Measurements from ENCODE around the gene UBLCP1.
"Not testable (repeated sequence)": the region's sequence is repeated elsewhere in the genome, so short reads cannot be mapped to it uniquely, and the experiment has no call there.

UBLCP1 gene

DNA sequence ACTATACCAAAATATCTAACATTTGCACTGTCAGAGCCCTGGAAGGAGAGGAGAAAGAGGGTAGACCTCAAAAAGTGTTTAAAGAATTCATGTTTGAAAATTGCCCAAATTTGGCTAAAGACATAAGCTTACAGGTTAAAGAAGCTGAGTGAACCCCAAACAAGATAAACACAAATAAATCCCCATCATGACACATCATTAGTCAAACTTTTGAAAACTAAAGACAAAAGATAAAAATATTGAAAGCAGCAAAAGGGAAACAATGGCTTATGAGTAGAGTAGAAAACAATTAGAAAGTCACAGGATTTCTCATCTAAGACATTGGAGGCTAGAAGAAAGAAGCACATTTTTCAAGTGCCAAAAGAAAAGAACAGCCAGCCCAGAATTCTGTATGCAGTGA is 6.1 kb upstream of the UBLCP1 start:
- DNase-seq, result no peak

DNA sequence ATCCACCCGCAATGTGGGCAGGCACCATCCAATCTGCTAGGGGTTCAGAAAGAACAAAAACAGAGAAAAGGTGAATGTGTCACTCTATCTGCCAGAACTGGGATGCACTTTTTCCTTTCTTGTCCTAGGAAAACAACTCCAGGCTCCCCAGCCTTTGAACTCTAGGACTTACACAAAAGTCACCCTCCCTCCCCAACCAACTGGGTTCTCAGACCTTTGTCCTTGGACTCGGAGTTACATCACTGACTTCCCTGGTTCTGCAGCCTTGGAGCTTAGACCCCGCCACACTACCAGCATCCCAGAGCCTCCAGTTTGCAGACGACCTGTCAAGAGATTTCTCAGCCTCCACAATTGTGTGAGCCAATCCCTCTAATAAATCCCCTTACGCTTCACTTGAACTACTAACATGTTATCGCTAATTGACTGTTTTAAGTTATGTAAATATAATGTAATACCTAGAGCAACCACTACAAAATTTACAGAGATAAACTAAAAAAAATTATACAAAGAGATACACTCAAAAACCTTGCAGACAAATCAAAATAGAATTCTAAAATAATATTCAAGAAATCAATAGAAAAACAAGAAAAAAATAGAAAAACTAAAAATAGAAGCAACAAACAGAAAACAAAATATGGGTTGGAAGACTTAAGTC is 5.3 kb upstream of the UBLCP1 start:
- no peak for DNase-seq

- DNase-seq, result no peak
Observed at GRCh38 chr5:159258361-159258760, 4.7 kb upstream of the UBLCP1 start.

- DNase-seq, result not testable (repeated sequence)
Observed at GRCh38 chr5:159260212-159260611, 2.9 kb upstream of the UBLCP1 start.

DNA sequence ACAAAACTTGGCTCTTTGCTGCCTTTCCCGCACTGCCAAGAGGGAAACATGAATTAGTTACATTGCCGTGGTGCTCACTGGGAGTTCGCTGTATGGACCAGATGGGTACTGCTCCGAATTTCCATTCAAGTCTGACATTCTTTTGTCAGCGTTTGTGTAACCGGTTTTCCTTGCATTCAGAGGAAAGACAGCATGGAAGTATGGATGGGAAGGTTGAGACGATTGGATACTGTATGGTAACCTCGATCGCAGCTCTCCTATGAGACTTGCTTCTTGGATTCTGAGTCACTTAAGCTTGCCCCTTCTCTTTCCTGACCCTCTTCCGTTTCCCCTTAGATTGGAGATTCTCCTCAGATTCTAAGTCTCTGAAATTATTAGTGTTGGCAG is 625 bp upstream of the UBLCP1 start:
- peak; percentile 29 for DNase-seq

- no peak for DNase-seq
Observed at GRCh38 chr5:159263569-159263905, 447 bp downstream of the UBLCP1 start.

DNA sequence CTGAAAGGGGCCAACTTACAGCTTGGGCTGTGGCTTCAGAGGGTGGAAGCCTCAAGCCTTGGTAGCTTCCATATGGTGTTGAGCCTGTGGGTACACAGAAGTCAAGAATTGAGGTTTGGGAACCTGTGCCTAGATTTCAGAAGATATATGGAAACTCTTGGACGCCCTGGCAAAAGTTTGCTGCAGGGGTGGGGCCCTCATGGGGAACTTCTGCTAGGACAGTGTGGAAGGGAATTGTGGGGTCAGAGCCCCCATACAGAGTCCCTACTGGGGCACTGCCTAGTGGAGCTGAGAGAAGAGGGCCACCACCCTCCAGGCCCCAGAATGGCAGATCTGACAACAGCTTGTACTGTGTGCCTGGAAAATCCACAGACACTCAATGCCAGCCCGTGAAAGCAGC is 3.7 kb downstream of the UBLCP1 start:
- not testable (repeated sequence) for DNase-seq

DNA sequence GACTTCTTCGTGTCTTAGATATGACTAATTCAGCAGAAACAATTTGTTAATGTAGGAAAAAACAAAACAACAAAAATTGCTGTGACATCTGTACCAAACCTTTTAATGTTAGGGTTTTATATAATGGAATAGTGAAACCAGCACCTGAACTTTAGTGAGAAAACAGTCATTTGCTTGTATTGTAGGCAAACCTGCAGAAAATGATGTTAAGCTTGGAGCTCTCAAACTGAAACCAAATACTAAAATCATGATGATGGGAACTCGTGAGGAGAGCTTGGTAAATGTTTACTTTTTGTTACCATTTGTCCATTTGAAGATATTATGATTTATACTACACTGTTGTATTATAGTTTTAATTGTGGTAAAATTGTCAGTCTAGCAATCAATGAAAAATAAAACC is 6.6 kb downstream of the UBLCP1 start:
- DNase-seq, result no peak

DNA sequence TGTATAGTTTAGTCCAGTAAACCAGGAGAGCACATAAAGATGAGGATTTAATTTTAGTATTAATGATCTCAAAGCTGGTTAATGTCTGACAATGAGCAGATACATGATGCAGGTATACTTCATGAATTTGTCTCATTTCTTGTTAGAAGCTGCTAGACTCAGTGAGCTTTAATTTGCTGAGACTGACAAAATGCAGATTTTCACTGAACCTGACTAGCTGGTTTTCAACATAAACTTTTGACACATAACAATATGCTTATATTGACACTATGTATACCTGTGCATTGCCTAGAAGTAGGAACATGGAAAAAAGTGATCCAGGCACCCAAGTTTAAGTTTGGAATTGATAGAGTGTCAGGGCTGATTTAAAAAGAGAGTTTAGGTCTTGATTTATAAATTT is 10.8 kb downstream of the UBLCP1 start:
- no peak for DNase-seq

DNA sequence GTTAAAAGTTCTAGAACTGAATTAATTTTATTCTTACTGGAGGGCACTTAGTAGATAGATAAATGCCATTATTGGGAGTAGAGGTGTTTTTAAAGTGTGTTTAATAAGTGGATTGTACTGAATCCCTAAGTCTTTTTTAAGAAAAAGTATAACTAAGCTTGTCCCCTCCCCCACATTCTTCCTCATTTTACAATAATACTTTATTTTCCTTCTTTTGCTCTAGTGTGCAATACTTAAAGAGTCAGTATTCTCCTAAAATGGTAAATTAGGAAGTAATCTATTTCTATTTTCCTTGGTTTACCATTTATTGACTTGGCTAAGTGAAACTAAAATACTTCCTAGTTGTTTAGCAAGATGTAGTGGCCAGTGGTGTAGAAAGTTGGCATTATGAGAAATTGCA is 11.6 kb downstream of the UBLCP1 start:
- DNase-seq, result no peak

DNA sequence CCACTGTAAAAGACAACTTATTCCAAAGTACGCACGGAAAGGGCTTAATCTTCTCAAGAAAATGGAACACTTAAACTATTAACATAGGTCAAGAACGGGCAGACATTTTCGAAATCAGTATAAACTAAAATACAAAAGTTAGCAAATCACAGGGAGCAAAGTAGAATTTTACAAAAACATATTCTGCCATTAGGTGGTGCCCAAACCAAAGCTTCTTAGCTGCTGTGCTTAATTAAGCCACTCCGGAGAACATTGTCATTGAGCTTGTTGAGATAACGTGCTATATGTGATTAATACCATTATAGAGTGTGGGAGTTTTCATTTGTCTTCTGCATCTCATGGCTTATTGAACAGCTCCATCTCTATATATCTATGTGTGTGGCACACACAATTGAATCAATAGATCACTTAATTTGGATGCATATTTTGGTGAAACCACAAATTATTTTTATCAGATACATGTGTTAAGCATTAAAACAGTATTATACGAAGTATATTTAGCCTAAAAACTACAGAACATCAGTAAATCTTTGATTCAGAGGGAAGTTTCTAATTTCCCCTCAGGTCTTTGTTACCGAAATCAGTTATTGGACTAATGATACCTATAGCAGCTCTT is 23.4 kb downstream of the UBLCP1 start:
- DNase-seq, result peak; percentile 71

GRCh38 chr5:159290741-159291140 is 27.7 kb downstream of the UBLCP1 start:
- DNase-seq, result no peak

DNA sequence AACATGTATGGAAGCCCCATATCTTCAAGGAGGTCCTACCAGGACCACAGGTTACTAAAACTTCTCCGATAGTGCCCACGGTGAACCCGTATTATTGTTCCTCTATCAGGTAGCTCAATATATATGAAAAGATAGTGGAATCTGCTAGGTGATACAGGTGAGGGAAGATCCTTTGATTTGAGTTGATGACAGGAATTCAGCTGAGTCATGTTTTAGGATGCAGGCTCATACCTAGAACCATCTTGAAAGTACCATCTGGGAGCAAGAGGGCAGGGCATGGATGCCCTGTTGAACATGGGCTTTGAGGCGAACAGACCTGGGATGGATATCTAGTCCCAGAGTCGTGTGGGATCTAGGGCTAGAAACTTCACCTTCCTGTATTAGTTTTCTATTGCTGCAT is 31.8 kb downstream of the UBLCP1 start:
- DNase-seq, result no peak

- DNase-seq, result not testable (repeated sequence)
Observed at GRCh38 chr5:159297300-159297699, 34.2 kb downstream of the UBLCP1 start.

DNA sequence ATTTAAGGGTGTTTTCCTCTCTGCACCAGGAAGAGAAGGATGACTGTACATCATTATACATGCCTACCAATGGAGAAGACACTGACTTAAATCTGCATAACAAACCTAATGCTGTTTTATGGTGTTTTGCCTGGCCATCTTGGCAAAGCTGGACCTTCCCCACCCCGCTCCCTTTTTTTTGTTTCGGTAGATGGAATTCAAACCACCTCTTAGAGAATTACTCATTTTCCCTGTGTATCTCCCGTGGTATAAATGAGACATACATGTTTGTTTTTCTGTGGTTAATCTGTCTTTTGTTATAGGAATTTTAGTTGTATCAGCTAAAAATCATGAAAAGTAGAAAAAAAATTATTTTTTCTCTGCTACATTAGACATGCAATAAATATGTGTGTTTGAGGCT is 38.4 kb downstream of the UBLCP1 start:
- no peak for DNase-seq

- peak; percentile 5 for DNase-seq
Observed at GRCh38 chr5:159301929-159302860, 39.1 kb downstream of the UBLCP1 start.

GRCh38 chr5:159303286-159303685 is 40.2 kb downstream of the UBLCP1 start:
- no peak for DNase-seq

DNA sequence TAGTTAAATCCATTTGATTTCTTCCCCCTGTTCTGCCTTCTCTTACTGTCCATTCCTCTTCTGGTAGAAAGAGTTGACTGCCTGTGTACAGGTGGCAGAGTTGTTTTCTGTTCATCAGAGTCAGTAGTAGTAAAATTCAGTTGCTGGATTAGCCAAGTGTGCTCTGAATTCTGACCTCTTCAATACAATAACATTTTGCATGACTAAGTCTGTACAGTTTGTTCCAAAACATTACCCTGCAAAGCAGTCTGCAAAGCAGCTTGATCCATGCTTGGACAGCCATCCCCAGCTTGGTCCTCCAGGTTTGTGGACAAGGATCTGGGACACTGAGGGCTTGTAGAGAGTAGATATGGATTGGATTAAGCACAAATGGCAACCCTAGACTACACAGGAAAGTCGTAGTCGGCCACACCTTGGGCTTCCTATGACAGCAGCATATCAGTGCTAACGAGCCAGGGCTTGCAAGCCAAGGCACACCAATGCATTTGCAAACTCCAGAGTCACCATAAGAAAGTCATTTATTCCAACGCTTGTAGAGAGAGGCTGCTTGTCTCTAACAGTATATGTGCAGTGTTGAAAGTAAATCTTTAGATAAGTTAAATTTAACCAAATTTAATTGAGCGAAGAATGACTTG is 42.0 kb downstream of the UBLCP1 start:
- DNase-seq, result no peak

DNA sequence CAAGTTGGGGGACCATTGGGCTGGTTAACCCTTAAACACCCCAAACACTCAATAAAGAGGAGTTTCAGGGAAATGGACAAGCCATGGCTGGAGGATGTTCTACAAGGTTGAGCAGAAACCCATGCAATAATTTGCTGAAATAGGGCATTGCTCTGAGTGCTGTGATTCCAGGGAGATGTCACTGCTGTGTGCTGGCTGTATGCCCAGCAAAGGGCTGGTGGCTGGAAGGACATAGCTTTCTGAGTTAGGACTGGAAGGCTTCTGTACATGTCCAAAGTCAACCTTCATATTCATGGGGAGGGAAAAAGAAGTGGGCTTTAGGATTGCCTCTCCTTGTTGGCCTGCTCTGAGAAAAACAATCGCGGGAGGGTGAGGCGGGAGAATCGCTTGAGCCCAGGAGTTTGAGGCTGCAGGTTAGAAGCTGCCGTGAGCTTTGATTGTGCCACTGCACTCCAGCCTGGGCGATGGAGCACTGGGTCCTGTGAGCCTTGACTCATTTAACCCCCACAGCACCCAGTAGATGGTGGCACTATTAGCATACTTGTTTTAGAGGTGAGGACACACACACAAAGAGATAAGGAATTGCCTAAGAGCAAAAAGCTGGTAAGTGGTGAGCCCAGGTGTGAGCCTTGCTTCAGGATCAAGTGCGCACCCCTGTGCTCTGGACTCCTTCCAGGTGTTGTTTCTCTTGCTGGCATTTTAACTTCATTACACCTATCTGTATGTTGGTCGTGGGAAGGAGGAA is 46.8 kb downstream of the UBLCP1 start:
- DNase-seq, result no peak

DNA sequence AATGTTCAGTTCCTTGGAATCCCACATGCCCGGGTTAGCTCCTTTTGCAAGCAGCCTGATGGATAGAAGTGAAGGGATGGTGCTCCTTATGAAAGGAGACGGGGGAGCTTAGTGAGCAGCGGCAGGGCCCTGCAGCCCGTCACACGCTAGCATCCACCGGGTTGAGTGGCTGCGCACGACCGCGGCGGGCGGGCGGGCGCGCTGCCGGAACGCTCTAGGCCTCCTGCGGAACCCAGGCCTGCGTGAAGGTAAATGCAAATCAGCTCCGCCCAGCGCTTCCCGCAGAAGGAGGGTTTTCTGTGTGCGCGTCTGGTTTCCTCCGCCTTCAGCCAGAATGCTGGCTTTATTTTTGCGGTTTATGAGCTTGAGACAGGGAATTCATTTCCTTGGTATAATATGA is 47.4 kb downstream of the UBLCP1 start:
- no peak for DNase-seq

DNA sequence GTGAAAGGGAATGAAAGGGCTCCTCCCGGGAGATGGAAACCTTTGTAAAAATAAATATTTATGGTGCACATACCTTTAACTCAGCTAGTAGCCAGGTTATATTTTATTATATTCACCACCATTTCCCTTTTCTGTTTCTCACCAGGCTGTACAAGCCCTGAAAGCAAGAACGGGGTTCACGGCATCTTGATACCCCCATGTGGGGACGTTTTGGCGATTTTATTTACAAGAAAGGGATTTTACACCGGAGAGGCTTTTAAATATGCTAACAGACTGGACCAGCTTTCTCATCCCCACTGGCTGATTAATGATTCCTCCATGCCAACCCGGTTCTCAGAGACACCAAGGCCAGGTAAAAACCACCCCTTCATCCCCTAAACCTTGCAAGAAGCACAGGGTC is 48.0 kb downstream of the UBLCP1 start:
- no peak for DNase-seq

GRCh38 chr5:159313197-159313596 is 50.1 kb downstream of the UBLCP1 start:
- DNase-seq, result no peak
